MG63 (cell line): Measurements from ENCODE around the gene CFAP74. TPM values are rescaled to one million over a fixed set of nuclear protein-coding genes. Genes with fewer than 3 reads are reported as not detected.
"Not testable (repeated sequence)": the region's sequence is repeated elsewhere in the genome, so short reads cannot be mapped to it uniquely, and the experiment has no call there.

ENCODE experiments used
- DNase-seq: peaks from one replicate; pipeline ENCODE4 v3.0.0-alpha.2; 2020
- H3K27me3 ChIP-seq: fragments of 250-450 bp; sonication (Bioruptor Pico); 2 replicates; pipeline ENCODE4 v1.5.1; 2020; ENCODE audit warnings: mild to moderate bottlenecking, moderate library complexity
- H3K36me3 ChIP-seq: fragments of 250-450 bp; sonication (Bioruptor Pico); 2 replicates; pipeline ENCODE4 v1.5.1; 2020; ENCODE audit warnings: mild to moderate bottlenecking, moderate library complexity
- H3K4me3 ChIP-seq: fragments of 250-450 bp; sonication (Bioruptor Pico); 2 replicates; pipeline ENCODE4 v1.5.1; 2020; ENCODE audit warnings: mild to moderate bottlenecking, moderate library complexity
- H3K9me3 ChIP-seq: fragments of 250-450 bp; sonication (Bioruptor Pico); 2 replicates; pipeline ENCODE4 v1.5.1; 2020; ENCODE audit warnings: mild to moderate bottlenecking, moderate library complexity
- total RNA-seq: library from RNA; depleted of rRNA; stranded (reverse); fragments of >200 nt; shearing (Covaris generic); gene quantifications from 2 replicates; pipeline ENCODE4 v1.2.3, GENCODE V29; 2014; ENCODE audit warnings: low replicate concordance

The CFAP74 gene
- total RNA-seq, 1 experiment from 2014 or later, result 0.20 TPM

DNA sequence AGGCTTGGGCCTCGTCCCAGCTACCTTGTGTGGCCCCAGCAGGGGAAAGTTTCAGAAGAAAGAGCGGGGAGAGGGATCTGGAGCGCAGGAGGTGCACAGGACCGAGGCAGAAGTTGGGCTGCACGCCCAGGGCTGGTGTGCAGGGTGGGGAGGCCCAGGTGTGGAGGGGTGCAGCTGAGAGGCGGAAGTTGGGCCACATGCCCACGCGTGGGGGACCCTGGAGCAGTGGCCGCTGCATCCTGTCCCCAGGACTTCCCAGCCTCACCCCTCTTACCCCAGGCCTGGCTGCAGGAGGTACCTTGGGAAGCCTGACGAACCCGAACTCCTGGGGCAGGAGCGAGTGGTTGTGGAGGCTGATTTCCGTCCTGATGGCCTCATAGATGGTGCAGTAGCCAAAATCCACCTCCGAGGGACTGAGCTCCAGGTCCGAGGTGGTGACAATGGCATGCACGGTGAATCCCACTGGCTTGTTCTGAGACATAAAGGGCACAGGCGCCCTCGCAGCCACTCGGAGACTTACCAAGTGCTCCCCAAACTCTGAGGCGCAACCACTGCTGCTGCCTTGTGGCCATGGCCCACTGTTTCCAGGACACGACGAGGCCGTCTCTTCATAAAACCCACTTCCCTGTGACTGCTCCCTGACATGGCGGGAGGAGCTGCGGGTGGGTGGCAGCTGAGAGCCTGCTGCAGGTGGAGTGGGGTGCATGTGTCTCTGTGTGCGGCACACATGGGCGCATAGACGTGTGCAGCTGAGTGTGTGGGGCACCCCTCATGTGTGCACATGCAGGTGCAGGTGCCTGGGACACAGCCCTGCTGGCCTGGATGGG, 64.1 kb downstream of the CFAP74 start:
- H3K36me3 ChIP-seq, result no peaks in the 10 kb centered on the region
- no peak for DNase-seq
- peaks cover 14% of the 10 kb centered on the region for H3K27me3 ChIP-seq
- H3K9me3 ChIP-seq, result no peaks in the 10 kb centered on the region
- no peak overlapping the region for H3K4me3 ChIP-seq

GRCh38 chr1:1938613-1939295, 64.8 kb downstream of the CFAP74 start:
- Histone ChIP-seq H3K4me3 (no peak overlapping the region), H3K36me3 (no peaks in the 10 kb centered on the region), H3K9me3 (no peaks in the 10 kb centered on the region), H3K27me3 (peaks cover 14% of the 10 kb centered on the region)
- DNase-seq, result no peak

GRCh38 chr1:1938276-1938573, 65.4 kb downstream of the CFAP74 start:
- DNase-seq, result no peak
- H3K4me3 ChIP-seq, result no peak overlapping the region

GRCh38 chr1:1937549-1938275, 65.9 kb downstream of the CFAP74 start:
- Histone ChIP-seq H3K27me3 (peaks cover 17% of the 10 kb centered on the region), H3K4me3 (no peak overlapping the region), H3K36me3 (no peaks in the 10 kb centered on the region), H3K9me3 (no peaks in the 10 kb centered on the region)
- no peak for DNase-seq

More at GRCh38 chr1:1938276-1938573, 65.4 kb downstream of the CFAP74 start:
- Histone ChIP-seq H3K9me3 (no peaks in the 10 kb centered on the region), H3K36me3 (no peaks in the 10 kb centered on the region), H3K27me3 (peaks cover 17% of the 10 kb centered on the region)

GRCh38 chr1:1937061-1937460, 66.5 kb downstream of the CFAP74 start:
- peaks cover 17% of the 10 kb centered on the region for H3K27me3 ChIP-seq
- H3K4me3 ChIP-seq, result no peak overlapping the region
- no peaks in the 10 kb centered on the region for H3K36me3 ChIP-seq
- no peaks in the 10 kb centered on the region for H3K9me3 ChIP-seq
- DNase-seq, result no peak

- H3K4me3 ChIP-seq, H3K36me3 ChIP-seq, DNase-seq, H3K9me3 ChIP-seq: not testable (repeated sequence)
- H3K27me3 ChIP-seq, result peaks cover 17% of the 10 kb centered on the region
Measured at GRCh38 chr1:1934848-1935247, 68.7 kb downstream of the CFAP74 start.

GRCh38 chr1:1929639-1930545, 73.7 kb downstream of the CFAP74 start:
- H3K27me3 ChIP-seq, result 0 out of 2 replicates have a peak, but pooled peaks cover 3% of the 10 kb centered on the region
- DNase-seq, result no peak
- no peaks in the 10 kb centered on the region for H3K36me3 ChIP-seq
- H3K4me3 ChIP-seq, result no peak overlapping the region
- no peaks in the 10 kb centered on the region for H3K9me3 ChIP-seq

DNA sequence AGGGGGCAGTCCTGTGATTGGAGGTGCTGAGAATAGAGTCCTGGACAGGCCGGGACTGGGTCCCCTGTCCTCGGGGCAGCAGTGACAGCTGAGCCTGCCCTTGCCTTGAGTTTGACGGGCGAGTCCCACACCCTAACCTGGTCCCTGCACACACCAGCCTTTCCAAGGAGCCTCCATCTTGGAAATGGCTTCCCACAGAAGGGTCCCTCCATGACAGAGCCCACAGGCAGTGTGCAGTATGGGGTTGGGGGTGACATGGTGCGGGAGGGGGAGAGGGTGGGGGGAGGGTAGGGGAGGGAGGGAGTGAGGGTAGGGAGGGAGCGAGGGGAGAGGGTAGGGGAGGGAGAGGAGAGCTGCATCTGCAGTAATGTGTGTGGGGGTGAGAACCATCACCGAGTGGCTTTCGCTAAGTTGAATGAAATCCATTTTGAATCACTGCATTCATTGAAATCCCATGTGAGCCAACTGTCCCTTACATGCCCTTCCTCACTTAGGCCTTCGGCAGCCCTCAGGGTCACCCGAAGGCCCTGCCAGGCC, 74.4 kb downstream of the CFAP74 start:
- 0 out of 2 replicates have a peak, but pooled peaks cover 3% of the 10 kb centered on the region for H3K27me3 ChIP-seq
- no peak for DNase-seq
- no peaks in the 10 kb centered on the region for H3K36me3 ChIP-seq
- H3K9me3 ChIP-seq, result no peaks in the 10 kb centered on the region
- no peak overlapping the region for H3K4me3 ChIP-seq

DNA sequence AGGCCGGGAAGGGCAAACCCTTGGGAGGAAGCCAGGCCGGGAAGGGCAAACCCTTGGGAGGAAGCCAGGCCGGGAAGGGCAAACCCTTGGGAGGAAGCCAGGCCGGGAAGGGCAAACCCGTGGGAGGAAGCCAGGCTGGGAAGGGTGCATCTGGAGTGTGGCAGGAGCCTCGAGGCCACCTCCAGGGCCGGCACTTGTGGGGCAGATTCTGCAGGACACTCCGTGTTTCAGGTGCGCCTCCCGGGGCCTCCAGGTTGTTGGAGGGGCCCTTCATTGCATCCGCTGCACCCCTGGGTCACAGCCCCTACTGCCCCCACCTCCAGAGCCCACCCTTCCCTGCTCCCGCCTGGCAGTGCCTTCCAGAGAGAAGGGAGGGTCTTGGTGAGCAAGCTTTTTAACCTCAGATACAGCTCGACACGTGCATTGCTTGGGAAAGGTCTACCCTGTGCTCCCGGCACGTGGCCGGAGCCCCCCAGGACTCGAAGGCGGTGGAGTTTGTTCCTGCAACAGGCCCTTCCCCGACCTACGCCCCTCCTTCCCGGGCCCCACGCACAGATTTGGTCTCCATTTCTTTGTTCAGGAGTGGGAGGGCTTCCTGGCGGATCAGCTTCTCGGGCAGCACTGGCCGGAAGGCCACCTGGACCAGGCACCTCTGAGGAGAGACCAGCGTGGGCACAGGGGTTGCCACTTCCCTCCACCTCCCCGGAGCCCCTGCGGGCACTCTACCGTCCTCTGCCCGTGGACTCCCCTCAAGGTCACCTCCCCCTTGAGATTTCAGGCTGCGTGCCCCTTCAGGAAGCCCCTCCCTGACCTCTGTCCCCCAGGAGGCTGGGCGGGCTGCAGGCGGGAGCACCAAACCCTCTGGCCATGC, 75.1 kb downstream of the CFAP74 start:
- H3K4me3 ChIP-seq, result no peak overlapping the region
- no peaks in the 10 kb centered on the region for H3K9me3 ChIP-seq
- no peaks in the 10 kb centered on the region for H3K36me3 ChIP-seq
- peak; percentile 45 for DNase-seq
- H3K27me3 ChIP-seq, result 0 out of 2 replicates have a peak, but pooled peaks cover 2% of the 10 kb centered on the region

- Histone ChIP-seq H3K4me3 (no peak overlapping the region), H3K27me3 (no peaks in the 10 kb centered on the region)
- peak; percentile 26 for DNase-seq
Measured at GRCh38 chr1:1927751-1928150, 75.8 kb downstream of the CFAP74 start.

GRCh38 chr1:1926886-1927660, 76.5 kb downstream of the CFAP74 start:
- Histone ChIP-seq H3K27me3 (no peaks in the 10 kb centered on the region), H3K4me3 (no peak overlapping the region), H3K36me3 (no peaks in the 10 kb centered on the region), H3K9me3 (no peaks in the 10 kb centered on the region)
- no peak for DNase-seq

More at GRCh38 chr1:1927751-1928150, 75.8 kb downstream of the CFAP74 start:
- no peaks in the 10 kb centered on the region for H3K9me3 ChIP-seq
- no peaks in the 10 kb centered on the region for H3K36me3 ChIP-seq

DNA sequence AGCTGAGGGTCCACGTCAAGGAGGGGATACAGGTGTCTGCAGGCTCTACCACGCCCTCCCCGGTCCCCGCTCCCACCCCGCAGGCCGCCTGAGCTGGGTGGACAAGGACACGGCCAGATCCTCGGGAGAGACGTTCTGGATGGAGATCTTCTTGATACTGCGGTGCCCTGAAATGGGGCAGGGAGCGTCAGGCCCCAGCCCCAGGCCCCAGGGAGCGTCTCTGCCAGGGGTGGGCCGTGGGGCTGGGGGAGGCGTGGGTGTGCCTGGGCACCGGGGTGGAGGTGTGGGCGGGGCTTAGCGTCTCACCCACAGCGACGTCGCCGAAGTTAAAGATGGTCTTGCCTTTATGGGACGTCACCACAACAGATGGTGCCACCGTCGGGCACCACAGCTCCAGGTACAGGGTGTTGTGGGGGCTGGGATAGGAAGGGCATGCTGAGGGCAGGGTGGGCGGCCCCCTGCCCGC, 77.2 kb downstream of the CFAP74 start:
- H3K4me3 ChIP-seq, result no peak overlapping the region
- no peaks in the 10 kb centered on the region for H3K36me3 ChIP-seq
- H3K27me3 ChIP-seq, result no peaks in the 10 kb centered on the region
- H3K9me3 ChIP-seq, result no peaks in the 10 kb centered on the region
- DNase-seq, result no peak

DNA sequence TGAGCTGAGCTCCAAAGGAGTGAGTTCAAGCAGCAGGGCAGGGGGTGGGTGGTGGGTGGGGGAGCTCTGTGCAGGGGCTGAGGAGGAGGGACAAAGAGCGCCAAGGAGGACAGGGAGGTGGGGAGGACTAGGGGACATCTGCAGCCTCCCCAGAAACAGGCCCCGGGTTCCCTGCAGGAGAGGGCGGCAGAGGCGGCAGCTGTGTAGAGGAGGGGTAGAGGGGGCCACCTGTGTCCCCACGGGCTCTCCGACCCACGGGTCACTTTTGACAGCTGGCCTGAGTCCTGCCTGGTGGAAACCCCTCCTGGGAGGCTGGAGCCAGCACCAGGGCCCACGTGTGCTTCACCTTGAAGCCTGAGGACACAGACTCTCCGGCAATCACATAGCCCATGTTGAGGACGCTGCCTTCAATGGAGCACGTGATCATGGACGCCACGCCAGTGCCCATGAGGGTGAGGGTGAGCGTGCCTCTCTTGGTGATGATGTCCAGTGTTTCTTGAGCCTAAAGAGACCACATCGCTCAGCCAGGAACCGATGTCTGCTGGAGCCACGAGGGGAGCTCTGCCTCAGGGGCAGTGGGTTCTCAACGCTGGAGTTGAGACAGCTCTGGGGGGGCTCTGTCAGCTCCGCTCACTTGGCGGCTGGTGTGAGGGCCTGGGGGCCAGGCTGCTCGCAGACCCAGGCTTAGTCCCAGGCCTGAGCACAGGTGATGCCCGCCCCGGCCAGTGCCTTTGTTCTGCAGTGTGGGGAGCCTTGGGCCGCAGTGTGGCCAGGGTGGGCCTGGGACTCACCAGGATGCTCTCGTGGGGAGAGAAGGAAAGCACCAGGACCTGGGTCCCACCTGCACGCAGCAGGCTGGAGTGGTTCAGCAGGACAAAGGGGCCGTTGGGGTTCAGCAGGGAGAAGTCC, 77.9 kb downstream of the CFAP74 start:
- no peak overlapping the region for H3K4me3 ChIP-seq
- H3K9me3 ChIP-seq, result no peaks in the 10 kb centered on the region
- no peaks in the 10 kb centered on the region for H3K36me3 ChIP-seq
- no peak for DNase-seq
- no peaks in the 10 kb centered on the region for H3K27me3 ChIP-seq

GRCh38 chr1:1924849-1925248, 78.7 kb downstream of the CFAP74 start:
- Histone ChIP-seq H3K27me3 (no peaks in the 10 kb centered on the region), H3K9me3 (no peaks in the 10 kb centered on the region), H3K4me3 (no peak overlapping the region), H3K36me3 (no peaks in the 10 kb centered on the region)
- no peak for DNase-seq
